ENCODE data around the gene ROBO2. TPM values are rescaled to one million over a fixed set of nuclear protein-coding genes. Genes with fewer than 3 reads are reported as not detected.

ROBO2 gene
- total RNA-seq, 2 donors from 2014 or later: not detected

GRCh38 chr3:77160931-77161497, 121.1 kb downstream of the ROBO2 start:
- ATAC-seq: no peak
- Mint-ChIP-seq H3K9me3 (peaks cover 1% of the 10 kb centered on the region), H3K27ac (no peak overlapping the region), H3K36me3 (no peaks in the 10 kb centered on the region), H3K27me3 (no peaks in the 10 kb centered on the region), H3K4me3 (no peak overlapping the region), H3K4me1 (ENCODE audit: low read depth in 2 of 2) (no peaks in the 10 kb centered on the region)
- no peak for DNase-seq (ENCODE audit: low spot score)

DNA sequence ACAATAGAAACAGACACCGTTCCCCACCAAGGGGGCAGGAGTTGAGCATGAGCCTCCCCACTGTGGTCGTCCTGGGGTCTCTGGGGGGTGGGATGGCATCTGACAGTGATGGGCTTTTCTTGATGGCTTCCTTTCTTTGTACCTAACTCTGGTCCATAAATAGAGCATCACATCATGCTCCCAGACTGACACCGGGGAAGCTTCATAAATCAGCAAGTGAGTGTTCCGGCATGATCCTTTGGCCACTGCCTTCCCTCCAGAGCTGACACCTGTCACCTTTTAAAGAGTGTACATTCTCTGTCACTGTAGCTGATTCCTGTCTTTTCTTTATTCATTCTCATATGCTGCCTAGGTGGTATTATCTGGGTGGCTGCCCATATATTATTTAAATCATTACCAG, 129.9 kb downstream of the ROBO2 start:
- Mint-ChIP-seq H3K27ac (no peak overlapping the region), H3K4me3 (no peak overlapping the region), H3K27me3 (no peaks in the 10 kb centered on the region), H3K4me1 (ENCODE audit: low read depth in 2 of 2) (no peaks in the 10 kb centered on the region), H3K36me3 (no peaks in the 10 kb centered on the region), H3K9me3 (peaks cover 7% of the 10 kb centered on the region)
- no peak for ATAC-seq
- DNase-seq (ENCODE audit: low spot score): no peak

DNA sequence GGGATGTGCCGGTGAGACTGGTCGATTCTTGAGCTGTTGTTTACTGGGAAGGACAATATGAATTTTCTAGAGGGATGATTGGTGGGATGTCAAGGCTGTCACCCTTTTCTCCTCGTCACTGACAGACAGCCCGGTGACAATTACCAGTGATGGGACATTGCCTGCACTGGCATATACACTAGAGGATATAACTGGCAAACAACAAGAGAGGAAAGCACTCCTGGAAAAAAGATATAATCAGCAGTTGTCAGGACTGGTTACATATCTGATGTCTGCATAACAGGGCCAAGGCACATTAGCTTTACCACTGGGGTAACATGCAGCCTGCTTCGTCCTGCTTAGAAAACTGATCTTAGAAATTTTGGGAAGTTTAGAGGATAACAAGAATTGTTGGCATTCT, 131.1 kb downstream of the ROBO2 start:
- H3K27ac Mint-ChIP-seq: no peak overlapping the region
- no peak overlapping the region for H3K4me3 Mint-ChIP-seq
- no peak for ATAC-seq
- no peak for DNase-seq (ENCODE audit: low spot score)
- H3K36me3 Mint-ChIP-seq: peaks cover 10% of the 10 kb centered on the region
- H3K27me3 Mint-ChIP-seq: no peaks in the 10 kb centered on the region
- no peaks in the 10 kb centered on the region for H3K4me1 Mint-ChIP-seq (ENCODE audit: low read depth in 2 of 2)
- H3K9me3 Mint-ChIP-seq: peaks cover 12% of the 10 kb centered on the region

DNA sequence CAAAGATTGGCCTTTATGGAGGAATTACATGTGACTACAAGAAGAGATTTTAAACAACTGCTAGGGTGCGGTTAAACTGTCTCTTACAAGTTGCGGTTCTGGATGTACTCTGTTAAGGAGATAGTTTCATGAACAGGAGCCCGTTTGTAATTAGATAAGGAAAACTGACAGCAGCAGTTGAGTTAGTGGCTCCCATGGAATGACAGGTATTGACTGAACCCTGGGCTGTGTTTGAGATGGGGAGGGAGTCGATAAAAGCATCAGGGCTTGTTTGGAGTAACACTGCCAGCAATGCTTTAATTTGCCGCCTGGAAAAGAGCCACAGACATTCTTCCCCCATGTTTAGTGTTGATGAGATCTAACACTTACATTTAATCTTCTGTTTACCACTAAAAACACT, 139.9 kb downstream of the ROBO2 start:
- no peak overlapping the region for H3K27ac Mint-ChIP-seq
- no peaks in the 10 kb centered on the region for H3K27me3 Mint-ChIP-seq
- ATAC-seq (no peak), DNase-seq (ENCODE audit: low spot score) (no peak)
- peaks cover 16% of the 10 kb centered on the region for H3K36me3 Mint-ChIP-seq
- H3K9me3 Mint-ChIP-seq: peaks cover 5% of the 10 kb centered on the region
- no peak overlapping the region for H3K4me3 Mint-ChIP-seq
- H3K4me1 Mint-ChIP-seq (ENCODE audit: low read depth in 2 of 2): no peaks in the 10 kb centered on the region

DNA sequence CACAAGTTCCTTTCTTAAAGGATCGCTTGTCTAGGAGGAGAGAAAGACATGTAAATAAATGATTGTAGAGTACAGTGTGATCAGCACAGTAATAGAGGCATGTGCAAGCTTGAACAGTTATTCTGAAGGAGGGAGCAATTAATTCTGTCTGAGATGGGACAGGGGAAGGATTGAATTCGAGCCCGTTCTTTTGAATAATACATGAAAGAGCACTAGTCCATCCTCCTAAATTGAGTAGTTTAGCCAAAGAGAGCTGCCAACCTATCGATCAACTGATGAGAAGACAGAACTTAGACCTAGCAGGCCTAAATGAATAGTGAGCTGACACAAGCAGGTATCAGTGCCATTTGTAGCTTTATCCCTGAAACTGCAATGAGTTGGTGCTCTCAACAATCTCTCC, 142.4 kb downstream of the ROBO2 start:
- no peak for ATAC-seq
- Mint-ChIP-seq H3K36me3 (peaks cover 11% of the 10 kb centered on the region), H3K4me1 (ENCODE audit: low read depth in 2 of 2) (no peaks in the 10 kb centered on the region), H3K27ac (no peak overlapping the region), H3K4me3 (no peak overlapping the region), H3K9me3 (peaks cover 7% of the 10 kb centered on the region), H3K27me3 (no peaks in the 10 kb centered on the region)
- DNase-seq (ENCODE audit: low spot score): no peak

DNA sequence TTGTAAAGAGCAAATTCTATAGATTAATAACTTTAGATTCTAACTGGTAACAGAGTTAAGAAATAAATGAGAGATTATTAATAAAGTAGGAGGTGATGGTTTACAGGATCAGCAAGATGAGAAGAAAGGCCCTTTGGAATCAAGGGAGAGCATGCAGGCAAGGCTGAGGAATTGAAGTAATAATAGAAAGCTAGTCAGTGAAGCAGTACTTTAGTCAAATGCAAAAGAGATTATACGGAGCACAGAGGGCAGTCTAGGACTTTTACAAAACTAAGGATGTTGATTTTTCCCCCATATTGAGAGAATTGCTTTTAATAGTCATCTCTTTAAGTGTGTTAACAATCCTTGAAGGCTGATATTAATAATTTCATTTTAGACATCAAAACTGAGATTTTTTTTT, 146.4 kb downstream of the ROBO2 start:
- DNase-seq (ENCODE audit: low spot score) (no peak), ATAC-seq (no peak)
- Mint-ChIP-seq H3K27me3 (no peaks in the 10 kb centered on the region), H3K4me1 (ENCODE audit: low read depth in 2 of 2) (no peaks in the 10 kb centered on the region), H3K27ac (no peak overlapping the region), H3K36me3 (peaks cover 11% of the 10 kb centered on the region), H3K9me3 (peaks cover 14% of the 10 kb centered on the region), H3K4me3 (no peak overlapping the region)

GRCh38 chr3:77186728-77187127, 146.8 kb downstream of the ROBO2 start:
- DNase-seq (ENCODE audit: low spot score) (no peak), ATAC-seq (no peak)
- Mint-ChIP-seq H3K4me3 (no peak overlapping the region), H3K4me1 (ENCODE audit: low read depth in 2 of 2) (no peaks in the 10 kb centered on the region), H3K9me3 (peaks cover 14% of the 10 kb centered on the region), H3K36me3 (peaks cover 11% of the 10 kb centered on the region), H3K27ac (no peak overlapping the region), H3K27me3 (no peaks in the 10 kb centered on the region)

DNA sequence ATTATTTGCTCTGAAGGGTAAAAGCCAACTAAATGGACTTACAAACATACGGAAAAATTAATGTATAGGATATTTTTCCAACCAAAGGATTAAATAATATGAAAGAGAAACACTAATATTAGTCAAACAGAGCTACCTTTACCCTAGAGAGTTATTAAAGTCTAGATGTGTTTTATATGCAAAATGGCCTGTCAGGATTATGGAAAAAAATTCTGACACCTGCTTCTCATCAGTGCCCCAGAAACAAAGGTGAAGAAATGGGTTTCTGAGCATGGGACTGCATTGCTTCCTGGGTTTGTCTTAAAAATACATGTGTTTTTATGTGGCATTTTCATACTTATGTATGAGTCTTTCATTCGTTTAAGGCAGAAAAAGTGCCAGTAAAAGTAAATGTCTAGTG, 148.3 kb downstream of the ROBO2 start:
- H3K9me3 Mint-ChIP-seq: peaks cover 14% of the 10 kb centered on the region
- no peak for DNase-seq (ENCODE audit: low spot score)
- H3K27me3 Mint-ChIP-seq: no peaks in the 10 kb centered on the region
- ATAC-seq: no peak
- H3K4me3 Mint-ChIP-seq: no peak overlapping the region
- H3K36me3 Mint-ChIP-seq: peaks cover 11% of the 10 kb centered on the region
- no peaks in the 10 kb centered on the region for H3K4me1 Mint-ChIP-seq (ENCODE audit: low read depth in 2 of 2)
- H3K27ac Mint-ChIP-seq: no peak overlapping the region

- Mint-ChIP-seq H3K9me3 (peaks cover 14% of the 10 kb centered on the region), H3K36me3 (peaks cover 7% of the 10 kb centered on the region), H3K4me3 (no peak overlapping the region), H3K4me1 (ENCODE audit: low read depth in 2 of 2) (no peaks in the 10 kb centered on the region), H3K27ac (no peak overlapping the region), H3K27me3 (no peaks in the 10 kb centered on the region)
- no peak for ATAC-seq
- DNase-seq (ENCODE audit: low spot score): no peak
These were observed 149.4 kb downstream of the ROBO2 start for GRCh38 chr3:77189258-77189657.

DNA sequence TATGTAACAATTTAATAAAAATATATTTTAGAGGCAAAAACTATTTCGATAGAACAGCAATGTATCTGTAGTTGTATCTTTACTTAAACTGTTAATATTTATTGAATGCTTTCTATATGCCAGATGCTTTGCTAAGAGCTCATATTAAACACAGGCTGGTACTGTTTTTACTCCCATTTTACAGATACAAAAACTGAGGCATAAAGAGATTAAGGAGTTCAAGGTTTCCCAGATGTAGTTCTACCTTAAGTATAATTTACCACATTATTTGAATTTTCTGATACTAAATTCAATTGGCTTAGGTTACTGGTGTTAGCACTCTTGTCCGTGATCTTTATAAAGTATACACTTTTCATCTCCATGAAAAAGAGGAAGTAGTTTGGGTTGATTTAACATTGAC, 149.8 kb downstream of the ROBO2 start:
- no peaks in the 10 kb centered on the region for H3K4me1 Mint-ChIP-seq (ENCODE audit: low read depth in 2 of 2)
- peaks cover 5% of the 10 kb centered on the region for H3K36me3 Mint-ChIP-seq

DNA sequence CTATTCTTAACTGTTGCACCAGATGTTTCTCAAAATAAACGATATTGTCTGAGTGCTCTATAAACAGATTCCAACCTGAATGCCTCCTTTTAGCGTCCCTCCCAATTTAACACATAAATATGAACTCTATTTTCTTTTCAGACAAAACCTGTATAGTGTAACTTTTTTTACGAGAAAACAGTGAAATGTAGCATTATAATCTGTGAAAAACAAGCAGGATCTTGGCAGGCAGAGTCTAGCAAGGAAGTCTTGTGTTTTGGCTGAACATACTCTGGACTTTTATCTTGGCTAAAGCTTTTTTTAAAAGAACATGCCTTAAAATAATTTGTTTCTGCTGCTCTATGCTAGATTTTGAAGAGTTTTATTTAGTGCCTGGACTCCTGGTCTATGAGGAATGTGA, 150.5 kb downstream of the ROBO2 start:
- Mint-ChIP-seq H3K27ac (no peak overlapping the region), H3K9me3 (peaks cover 9% of the 10 kb centered on the region), H3K4me3 (no peak overlapping the region), H3K36me3 (no peaks in the 10 kb centered on the region), H3K4me1 (ENCODE audit: low read depth in 2 of 2) (no peaks in the 10 kb centered on the region), H3K27me3 (no peaks in the 10 kb centered on the region)
- ATAC-seq: no peak
- DNase-seq (ENCODE audit: low spot score): no peak

More for the DNA sequence above, 149.8 kb downstream of the ROBO2 start:
- Mint-ChIP-seq H3K9me3 (peaks cover 14% of the 10 kb centered on the region), H3K27me3 (no peaks in the 10 kb centered on the region), H3K4me3 (no peak overlapping the region), H3K27ac (no peak overlapping the region)
- ATAC-seq: no peak
- no peak for DNase-seq (ENCODE audit: low spot score)

DNA sequence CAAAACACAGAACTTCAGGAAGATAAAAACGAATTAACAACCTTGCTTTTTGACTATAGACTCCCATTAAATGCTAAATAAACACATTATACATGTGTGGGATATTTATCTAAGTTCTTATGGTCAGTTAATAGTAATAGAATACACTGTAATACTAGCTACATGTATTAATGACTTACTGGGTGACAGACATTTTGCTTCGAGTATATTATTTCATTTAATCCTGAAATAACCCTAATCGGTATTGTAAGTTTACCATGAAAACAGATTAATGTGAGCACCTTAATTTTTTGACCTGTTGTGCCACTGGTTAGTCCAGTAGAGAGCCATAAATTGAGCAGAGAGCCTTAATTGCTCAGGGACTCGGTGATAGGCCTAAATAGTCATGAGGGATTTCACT, 151.1 kb downstream of the ROBO2 start:
- Mint-ChIP-seq H3K4me3 (no peak overlapping the region), H3K27ac (no peak overlapping the region), H3K36me3 (no peaks in the 10 kb centered on the region), H3K9me3 (peaks cover 9% of the 10 kb centered on the region), H3K27me3 (no peaks in the 10 kb centered on the region), H3K4me1 (ENCODE audit: low read depth in 2 of 2) (no peaks in the 10 kb centered on the region)
- ATAC-seq (no peak), DNase-seq (ENCODE audit: low spot score) (no peak)

DNA sequence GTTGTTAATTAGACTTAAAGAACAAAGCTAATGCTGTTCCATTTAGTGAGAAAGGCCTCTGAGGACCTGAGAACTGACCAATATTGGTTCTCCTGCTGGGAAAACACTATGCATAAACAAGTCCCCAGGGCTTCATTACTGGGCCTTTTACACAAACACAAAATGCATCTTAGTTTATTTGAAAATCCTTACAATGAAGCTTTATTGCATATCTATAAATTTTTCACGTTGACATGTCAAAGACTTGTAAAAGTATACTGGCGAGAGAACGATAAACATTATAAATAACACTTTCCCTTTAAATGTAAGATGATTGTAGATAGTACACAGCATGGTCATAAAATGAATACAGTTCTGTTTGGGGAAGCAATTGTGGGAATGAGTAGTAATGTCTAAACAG, 151.7 kb downstream of the ROBO2 start:
- no peak overlapping the region for H3K4me3 Mint-ChIP-seq
- no peaks in the 10 kb centered on the region for H3K4me1 Mint-ChIP-seq (ENCODE audit: low read depth in 2 of 2)
- H3K36me3 Mint-ChIP-seq: no peaks in the 10 kb centered on the region
- no peak for ATAC-seq
- H3K27ac Mint-ChIP-seq: no peak overlapping the region
- peaks cover 9% of the 10 kb centered on the region for H3K9me3 Mint-ChIP-seq
- H3K27me3 Mint-ChIP-seq: no peaks in the 10 kb centered on the region
- no peak for DNase-seq (ENCODE audit: low spot score)

DNA sequence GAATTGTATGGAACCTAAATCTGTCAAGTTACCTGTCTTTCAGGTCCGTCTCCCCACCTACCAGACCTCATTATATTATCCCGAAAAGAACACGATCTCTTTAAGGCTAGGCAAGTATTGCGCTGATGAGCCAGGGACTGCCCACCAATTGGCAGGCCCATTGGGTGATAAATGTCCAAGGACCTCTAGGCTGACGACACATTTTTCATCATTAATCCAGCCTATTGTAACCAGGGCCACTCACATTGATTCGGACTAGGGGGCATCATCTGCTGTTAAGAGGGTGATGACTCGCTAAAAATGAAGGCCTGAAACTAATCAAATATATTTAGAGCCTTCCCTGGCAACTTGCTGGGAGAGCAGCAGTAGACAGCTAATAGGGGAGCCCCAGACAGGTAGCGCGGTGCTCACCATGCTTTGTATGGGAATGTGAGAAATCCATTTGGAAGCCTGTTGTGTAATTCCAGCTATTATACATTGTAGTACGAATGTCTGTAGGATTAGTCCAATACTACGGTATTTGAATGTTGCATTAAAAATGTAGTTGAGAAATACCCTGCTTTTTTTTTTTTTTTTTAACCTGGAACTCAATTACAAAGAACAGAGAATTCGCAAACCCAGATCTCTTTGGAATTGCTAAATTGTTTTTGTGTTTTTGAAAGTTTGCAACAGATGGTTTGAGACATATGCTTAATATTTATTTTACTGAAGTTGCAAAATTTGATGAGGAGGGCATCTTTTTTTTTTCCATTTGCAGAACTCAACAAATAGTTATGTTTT, 156.1 kb downstream of the ROBO2 start:
- DNase-seq (ENCODE audit: low spot score) (no peak), ATAC-seq (no peak)
- H3K36me3 Mint-ChIP-seq: no peaks in the 10 kb centered on the region
- no peaks in the 10 kb centered on the region for H3K27me3 Mint-ChIP-seq
- no peak overlapping the region for H3K27ac Mint-ChIP-seq
- H3K4me3 Mint-ChIP-seq: no peak overlapping the region
- peaks cover 6% of the 10 kb centered on the region for H3K9me3 Mint-ChIP-seq
- no peaks in the 10 kb centered on the region for H3K4me1 Mint-ChIP-seq (ENCODE audit: low read depth in 2 of 2)

- H3K27ac Mint-ChIP-seq: no peak overlapping the region
- no peaks in the 10 kb centered on the region for H3K4me1 Mint-ChIP-seq (ENCODE audit: low read depth in 2 of 2)
- H3K27me3 Mint-ChIP-seq: no peaks in the 10 kb centered on the region
- H3K36me3 Mint-ChIP-seq: no peaks in the 10 kb centered on the region
- ATAC-seq (no peak), DNase-seq (ENCODE audit: low spot score) (no peak)
- peaks cover 6% of the 10 kb centered on the region for H3K9me3 Mint-ChIP-seq
- no peak overlapping the region for H3K4me3 Mint-ChIP-seq
These were observed 157.5 kb downstream of the ROBO2 start for GRCh38 chr3:77197408-77197807.
